Gastrocnemius medialis (tissue), 4 donors: Measurements from ENCODE around the gene CHRNE.

Experiments
- CTCF ChIP-seq, 5 experiments: fragments of 450-650 bp in 3 of 5; fragments of 200-600 bp in 2 of 5; sonication (generic) in 2 of 5; IDR thresholded peaks in 4 of 5; conservative IDR thresholded peaks in 1 of 5; 1 replicate in 4 of 5; 2 replicates in 1 of 5; pipeline ENCODE4 v1.5.1; 2016 to 2019; ENCODE audit warnings: antibody characterized with exemption in 5 of 5, mild to moderate bottlenecking in 3 of 5, moderate library complexity in 3 of 5
- POLR2A ChIP-seq, 2 donors: fragments of 450-650 bp; IDR thresholded peaks; one replicate each; pipeline ENCODE4 v1.6.1; 2017; ENCODE audit warnings: antibody characterized with exemption in 2 of 2, mild to moderate bottlenecking in 2 of 2, moderate library complexity in 2 of 2

DNA sequence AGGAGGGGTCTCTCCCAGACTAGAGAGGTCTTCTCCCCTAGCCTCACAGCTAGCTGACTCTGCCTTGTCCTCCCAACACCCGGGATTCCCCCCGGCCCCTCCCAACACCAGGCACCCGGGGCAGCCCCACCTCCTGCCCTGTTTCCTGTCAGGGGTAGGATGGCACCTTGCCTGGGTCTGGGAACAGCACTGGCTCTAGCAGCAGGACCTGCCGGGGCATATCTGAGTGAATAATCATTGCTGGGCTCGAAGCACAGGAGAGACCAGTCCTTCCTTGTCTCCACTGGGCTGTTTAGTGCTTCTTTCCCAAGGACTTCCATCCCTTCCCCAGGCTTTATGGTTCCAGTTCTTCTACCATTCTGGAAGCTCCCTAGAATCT, 44.0 kb downstream of the CHRNE start:
- TF ChIP-seq CTCF (IDR thresholded peaks at IDR 0.05 in 4 of 5, conservative IDR thresholded peaks at IDR 0.05 in 1 of 5) (no peak), POLR2A (IDR thresholded peaks at IDR 0.05) (no peak)
